Ovary (tissue), 3 donors: Measurements from ENCODE around the gene OCEL1.

Source experiments
- CTCF ChIP-seq, 3 donors: fragments of 450-650 bp in 2 of 3; fragments of 200-600 bp in 1 of 3; IDR thresholded peaks; one replicate each; pipeline versions ENCODE4 v1.5.1 to v1.8.0; 2016 to 2022; ENCODE audit warnings: antibody characterized with exemption in 3 of 3, mild to moderate bottlenecking in 1 of 3
- EP300 ChIP-seq: sonication (generic); formaldehyde crosslinking; IDR thresholded peaks from one replicate; pipeline ENCODE4 v1.6.1; 2017; ENCODE audit warnings: antibody characterized with exemption
- POLR2A ChIP-seq: fragments of 450-650 bp; IDR thresholded peaks from one replicate; pipeline ENCODE4 v1.6.1; 2017; ENCODE audit warnings: antibody characterized with exemption, mild to moderate bottlenecking, moderate library complexity
- donor health status: DM: no; HTN: no; CAD: no.

- TF ChIP-seq CTCF (IDR thresholded peaks at IDR 0.05) = no peak
- no peak for TF ChIP-seq POLR2A
- no peak for TF ChIP-seq EP300
These were observed 17.3 kb downstream of the OCEL1 start for GRCh38 chr19:17243211-17243829.
